SK-N-SH (cell line): ENCODE measurements around the gene PNPLA1. TPM values are rescaled to one million over a fixed set of nuclear protein-coding genes. Genes with fewer than 3 reads are reported as not detected.

ENCODE experiments used
- CTCF ChIA-PET: fragments of 300-600, 350-600 bp; formaldehyde crosslinking; extraction: SDS; loops from one replicate; lab custom pipeline; 2021; lab: Yijun Ruan, JAX
- POLR2A ChIA-PET: fragments of 350-600 bp; sonication (Branson Sonifier 250); formaldehyde crosslinking; extraction: SDS; loops from one replicate; lab custom pipeline; 2020; ENCODE audit warnings: antibody characterized with exemption, inconsistent platforms; lab: Yijun Ruan, JAX
- DNase-seq: peaks from one replicate; pipeline ENCODE4 v3.0.0; 2012
- H2AFZ ChIP-seq: fragments of 200-600 bp; sonication (generic); 2 replicates; pipeline ENCODE4 v1.8.1; 2016; ENCODE audit warnings: antibody characterized with exemption, mild to moderate bottlenecking, low read depth
- H3F3A ChIP-seq: fragments of 200-600 bp; sonication (generic); replicated peaks from 2 replicates; pipeline ENCODE3; 2016; ENCODE audit warnings: antibody characterized with exemption, mild to moderate bottlenecking; ENCODE audit not compliant: insufficient read depth
- H3K27ac ChIP-seq, 2 experiments: fragments of 200-500 bp in 1 of 2; fragments of 200-600 bp in 1 of 2; sonication (Bioruptor generic) in 1 of 2; sonication (generic), shearing (Covaris generic) in 1 of 2; 2 replicates each; pipeline versions ENCODE4 v1.5.1 to v1.6.1; 2014 to 2016; ENCODE audit warnings: low read depth in 2 of 2, inconsistent platforms in 1 of 2, low read length in 1 of 2, mild to moderate bottlenecking in 1 of 2, mixed read lengths in 1 of 2
- H3K27me3 ChIP-seq: fragments of 200-600 bp; sonication (generic), shearing (Covaris generic); 2 replicates; pipeline ENCODE4 v1.6.1; 2016; ENCODE audit warnings: mixed run types; ENCODE audit not compliant: insufficient read depth
- H3K36me3 ChIP-seq, 2 experiments: fragments of 200-500 bp in 1 of 2; fragments of 200-600 bp in 1 of 2; sonication (Bioruptor generic) in 1 of 2; sonication (generic) in 1 of 2; replicated peaks in 1 of 2; 2 replicates each; pipeline versions ENCODE3 to v1.5.1; 2014 to 2016; ENCODE audit warnings: low read length in 1 of 2, mild to moderate bottlenecking in 1 of 2; ENCODE audit not compliant: insufficient read depth in 2 of 2, control insufficient read depth in 1 of 2
- H3K4me1 ChIP-seq, 2 experiments: fragments of 200-500 bp in 1 of 2; fragments of 200-600 bp in 1 of 2; sonication (Bioruptor generic) in 1 of 2; sonication (generic), shearing (Covaris generic) in 1 of 2; 2 replicates each; pipeline versions ENCODE4 v1.5.1 to v1.6.1; 2014 to 2016; ENCODE audit warnings: low read depth in 1 of 2, low read length in 1 of 2, mixed run types in 1 of 2; ENCODE audit not compliant: insufficient read depth in 2 of 2, control insufficient read depth in 1 of 2
- H3K4me2 ChIP-seq: fragments of 200-600 bp; sonication (generic), shearing (Covaris generic); 2 replicates; pipeline ENCODE4 v1.6.1; 2017; ENCODE audit warnings: mixed run types
- H3K4me3 ChIP-seq, 2 experiments: fragments of 200-500 bp in 1 of 2; fragments of 200-600 bp in 1 of 2; sonication (Bioruptor generic) in 1 of 2; sonication (generic), shearing (Covaris generic) in 1 of 2; 2 replicates each; pipeline versions ENCODE4 v1.5.1 to v1.8.1; 2014 to 2016; ENCODE audit warnings: low read depth in 2 of 2, inconsistent platforms in 1 of 2, low read length in 1 of 2, mild to moderate bottlenecking in 1 of 2, mixed read lengths in 1 of 2, moderate library complexity in 1 of 2
- H3K79me2 ChIP-seq: fragments of 200-600 bp; sonication (generic); 2 replicates; pipeline ENCODE4 v1.8.1; 2017; ENCODE audit warnings: mild to moderate bottlenecking; ENCODE audit not compliant: insufficient read depth
- H3K9ac ChIP-seq: fragments of 200-600 bp; sonication (generic); 2 replicates; pipeline ENCODE4 v1.6.1; 2017; ENCODE audit warnings: mixed run types
- H3K9me2 ChIP-seq: fragments of 200-600 bp; sonication (generic); 2 replicates; pipeline ENCODE4 v1.6.1; 2017; ENCODE audit warnings: mixed run types
- H3K9me3 ChIP-seq: fragments of 200-600 bp; sonication (generic); 2 replicates; pipeline ENCODE4 v1.6.1; 2017; ENCODE audit warnings: mixed run types, mild to moderate bottlenecking, moderate library complexity
- H4K20me1 ChIP-seq: fragments of 200-600 bp; sonication (generic); 2 replicates; pipeline ENCODE4 v1.6.1; 2017; ENCODE audit warnings: mild to moderate bottlenecking, mixed run types; ENCODE audit not compliant: insufficient read depth
- EP300 ChIP-seq, 2 experiments: IDR thresholded peaks; 2 replicates each; pipeline versions ENCODE4 v1.4.0 to v1.6.1; 2012; ENCODE audit warnings: borderline replicate concordance in 1 of 2, low read depth in 1 of 2, low read length in 1 of 2
- FOXM1 ChIP-seq: IDR thresholded peaks from 2 replicates; pipeline ENCODE4 v1.4.0; 2012; ENCODE audit warnings: low read depth, mild to moderate bottlenecking
- GABPA ChIP-seq: IDR thresholded peaks from 2 replicates; pipeline ENCODE4 v1.4.0; 2012; ENCODE audit warnings: low read depth, mild to moderate bottlenecking
- GATA2 ChIP-seq: sonication (generic); formaldehyde crosslinking; IDR thresholded peaks from 2 replicates; pipeline ENCODE4 v1.5.0; 2020; ENCODE audit warnings: mild to moderate bottlenecking, missing genetic modification reagents
- IRF3 ChIP-seq: fragments of 150-350 bp; IDR thresholded peaks from 2 replicates; pipeline ENCODE4 v1.6.1; 2016; ENCODE audit warnings: mild to moderate bottlenecking, low read depth, low read length
- JUND ChIP-seq: IDR thresholded peaks from 2 replicates; pipeline ENCODE4 v1.4.0; 2012
- MAX ChIP-seq: IDR thresholded peaks from 2 replicates; pipeline ENCODE4 v1.4.0; 2012; ENCODE audit warnings: low read depth
- MEF2A ChIP-seq: IDR thresholded peaks from 2 replicates; pipeline ENCODE4 v1.4.0; 2012; ENCODE audit warnings: low read depth, borderline replicate concordance
- MXI1 ChIP-seq: IDR thresholded peaks from 2 replicates; pipeline ENCODE4 v1.6.1; 2012; ENCODE audit warnings: mild to moderate bottlenecking, low read depth, low read length, improper control_type of control experiment
- NFIC ChIP-seq: IDR thresholded peaks from 2 replicates; pipeline ENCODE4 v1.4.0; 2012; ENCODE audit warnings: borderline replicate concordance
- NRF1 ChIP-seq: IDR thresholded peaks from 2 replicates; pipeline ENCODE4 v1.6.1; 2012; ENCODE audit warnings: low read depth, mild to moderate bottlenecking, low read length
- PBX3 ChIP-seq: IDR thresholded peaks from 2 replicates; pipeline ENCODE4; 2012
- RCOR1 ChIP-seq: fragments of 150-350 bp; IDR thresholded peaks from 2 replicates; pipeline ENCODE4 v1.6.1; 2017; ENCODE audit warnings: antibody characterized with exemption, low read length
- REST ChIP-seq: IDR thresholded peaks from 2 replicates; pipeline ENCODE4 v1.6.1; 2012; ENCODE audit warnings: mild to moderate bottlenecking, low read depth, low read length, moderate library complexity
- RFX5 ChIP-seq: IDR thresholded peaks from 2 replicates; pipeline ENCODE4 v1.6.1; 2012; ENCODE audit warnings: mild to moderate bottlenecking, improper control_type of control experiment, low read length
- SMC3 ChIP-seq: IDR thresholded peaks from 2 replicates; pipeline ENCODE4 v1.6.1; 2012; ENCODE audit warnings: low read depth, low read length, improper control_type of control experiment
- TCF12 ChIP-seq: IDR thresholded peaks from 2 replicates; pipeline ENCODE4 v1.4.0; 2012
- TEAD4 ChIP-seq: IDR thresholded peaks from 2 replicates; pipeline ENCODE4 v1.4.0; 2012; ENCODE audit warnings: mild to moderate bottlenecking, borderline replicate concordance; ENCODE audit not compliant: insufficient read depth
- YY1 ChIP-seq: IDR thresholded peaks from 2 replicates; pipeline ENCODE4 v1.4.0; 2012; ENCODE audit warnings: low read depth, mild to moderate bottlenecking
- ZBTB33 ChIP-seq: IDR thresholded peaks from 2 replicates; pipeline ENCODE4 v1.4.0; 2012; ENCODE audit warnings: low read depth, borderline replicate concordance
- WGBS: methylation state at CpG from one replicate; pipeline ENCODE4 v1.1.6; 2017; ENCODE audit warnings: low lambda C conversion rate; 5-methylcytosine and 5-hydroxymethylcytosine counted together
- polyA plus RNA-seq, 3 experiments: library from polyadenylated mRNA; depleted of rRNA; stranded (reverse); fragments of >200 nt; gene quantifications; 2 replicates each; pipeline ENCODE4 v1.2.3, GENCODE V29; 2012

PNPLA1 gene
- polyA plus RNA-seq, 1 of the 3 experiments (the other 2 are of a cell fraction): not detected

GRCh38 chr6:36333931-36334725 is 64.3 kb downstream of the PNPLA1 start:
- Histone ChIP-seq H3K36me3 (no peaks in the 10 kb centered on the region), H3K27ac (no peak overlapping the region), H3F3A (no peaks in the 10 kb centered on the region), H2AFZ (no peak overlapping the region), H3K4me3 (no peak overlapping the region), H3K4me2 (no peak overlapping the region), H3K79me2 (no peaks in the 10 kb centered on the region), H3K9ac (no peak overlapping the region), H3K4me1 (no peaks in the 10 kb centered on the region), H4K20me1 (no peaks in the 10 kb centered on the region), H3K9me2 (no peaks in the 10 kb centered on the region), H3K9me3 (no peaks in the 10 kb centered on the region), H3K27me3 (peaks cover 34% of the 10 kb centered on the region)
- ChIA-PET POLR2A (no interaction called here), CTCF (interaction anchor here (1.1 to 1.9 kb wide), 5 partner anchors 12 to 32 kb away, joined by 3 to 11 read pairs (median 3); no protein-coding TSS in a partner anchor)
- no peak for DNase-seq
- TF ChIP-seq RFX5: no peak
- no peak for TF ChIP-seq RCOR1
- TF ChIP-seq IRF3: no peak
- no peak for TF ChIP-seq NFIC
- TF ChIP-seq ZBTB33: no peak
- TF ChIP-seq EP300 (IDR thresholded peaks at IDR 0.05; ENCODE audit: borderline replicate concordance in 1 of 2, low read depth in 1 of 2, low read length in 1 of 2): no peak
- no peak for TF ChIP-seq MXI1
- no peak for TF ChIP-seq NRF1
- no peak for TF ChIP-seq GATA2 (CRISPR knock-in tag)
- TF ChIP-seq YY1: no peak
- no peak for TF ChIP-seq REST
- TF ChIP-seq FOXM1: no peak
- no peak for TF ChIP-seq PBX3
- TF ChIP-seq MEF2A: no peak
- TF ChIP-seq TCF12: no peak
- no peak for TF ChIP-seq SMC3
- TF ChIP-seq GABPA: no peak
- no peak for TF ChIP-seq MAX
- no peak for TF ChIP-seq TEAD4
- TF ChIP-seq JUND: no peak
- WGBS: 79% methylated on average over 20 of the region's 20 CpGs
